ENCODE data around the gene OR52W1.

GRCh38 chr11:6237266-6237665 lies 38.2 kb downstream of the OR52W1 start:
- TF ChIP-seq CTCF (conservative IDR thresholded peaks at IDR 0.05 in 1 of 2, IDR thresholded peaks at IDR 0.05 in 1 of 2; ENCODE audit: extremely low read depth in 1 of 2, insufficient read depth in 1 of 2, low read depth in 1 of 2, low read length in 2 of 2) (no peak), EZH2 (IDR thresholded peaks at IDR 0.05; ENCODE audit: borderline replicate concordance, low read length) (no peak)
